ENCODE data around the gene TEX2. TPM values are rescaled to one million over a fixed set of nuclear protein-coding genes. Genes with fewer than 3 reads are reported as not detected.
A peak's percentile ranks its signal among the peaks of the same experiment; 100 is the strongest.

The TEX2 gene
- total RNA-seq, 1 donor from 2014 or later: 11.6 TPM

- H3K4me3 ChIP-seq (ENCODE audit: low read depth, low read length): no peak overlapping the region
- DNase-seq (ENCODE audit: low read depth): peak; percentile 49
- no peak for TF ChIP-seq CTCF (conservative IDR thresholded peaks at IDR 0.05; ENCODE audit: low read depth, low read length)
Measured at GRCh38 chr17:64259922-64260321, 3.1 kb downstream of the TEX2 start.

GRCh38 chr17:64259426-64259825 is 3.6 kb downstream of the TEX2 start:
- no peak overlapping the region for H3K4me3 ChIP-seq (ENCODE audit: low read depth, low read length)
- DNase-seq (ENCODE audit: low read depth): peak; percentile 42
- TF ChIP-seq CTCF (conservative IDR thresholded peaks at IDR 0.05; ENCODE audit: low read depth, low read length): no peak

GRCh38 chr17:64256913-64257807 is 5.9 kb downstream of the TEX2 start:
- no peak for TF ChIP-seq CTCF (conservative IDR thresholded peaks at IDR 0.05; ENCODE audit: low read depth, low read length)

GRCh38 chr17:64255764-64256163 is 7.3 kb downstream of the TEX2 start:
- TF ChIP-seq CTCF (conservative IDR thresholded peaks at IDR 0.05; ENCODE audit: low read depth, low read length): no peak
- DNase-seq (ENCODE audit: low read depth): no peak
- no peak overlapping the region for H3K4me3 ChIP-seq (ENCODE audit: low read depth, low read length)

More at GRCh38 chr17:64256913-64257807, 5.9 kb downstream of the TEX2 start:
- DNase-seq (ENCODE audit: low read depth): no peak
- no peak overlapping the region for H3K4me3 ChIP-seq (ENCODE audit: low read depth, low read length)

GRCh38 chr17:64254755-64255154 is 8.3 kb downstream of the TEX2 start:
- no peak overlapping the region for H3K4me3 ChIP-seq (ENCODE audit: low read depth, low read length)
- no peak for DNase-seq (ENCODE audit: low read depth)
- no peak for TF ChIP-seq CTCF (conservative IDR thresholded peaks at IDR 0.05; ENCODE audit: low read depth, low read length)

- H3K4me3 ChIP-seq (ENCODE audit: low read depth, low read length): no peak overlapping the region
- no peak for TF ChIP-seq CTCF (conservative IDR thresholded peaks at IDR 0.05; ENCODE audit: low read depth, low read length)
- no peak for DNase-seq (ENCODE audit: low read depth)
Measured at GRCh38 chr17:64253470-64253869, 9.6 kb downstream of the TEX2 start.

GRCh38 chr17:64252831-64253230 is 10.2 kb downstream of the TEX2 start:
- TF ChIP-seq CTCF (conservative IDR thresholded peaks at IDR 0.05; ENCODE audit: low read depth, low read length): no peak
- DNase-seq (ENCODE audit: low read depth): no peak
- H3K4me3 ChIP-seq (ENCODE audit: low read depth, low read length): no peak overlapping the region
